Stimulated activated naive B cell treated with anti-CD40 and anti-IgM and Interleukin-4, amounts not matched to agents 10 μg/mL and 1 μg/mL and 100 μg/mL, for 72 hours (primary cell): ENCODE data around the gene EDEM2.
"Not testable (repeated sequence)": the region's sequence is repeated elsewhere in the genome, so short reads cannot be mapped to it uniquely, and the experiment has no call there.

ENCODE experiments used
- ATAC-seq, 2 donors: fragments of 150-1000 bp; cut with Tn5 transposase; replicated peaks; 2 replicates each; pipeline ENCODE4 v1.10.0; 2021; ENCODE audit warnings: moderate library complexity in 1 of 2
- DNase-seq: peaks from one replicate; pipeline ENCODE4 v3.0.0; 2021
- H3K27ac Mint-ChIP-seq: one replicate; pipeline ENCODE4 v1.8.0; 2022; ENCODE audit warnings: mild to moderate bottlenecking, mixed read lengths
- H3K27me3 Mint-ChIP-seq, 2 donors: one replicate each; pipeline ENCODE4 v1.8.0; 2022; ENCODE audit warnings: mixed read lengths in 2 of 2
- H3K36me3 Mint-ChIP-seq, 2 donors: one replicate each; pipeline ENCODE4 v1.8.0; 2022; ENCODE audit warnings: mixed read lengths in 2 of 2, mild to moderate bottlenecking in 1 of 2
- H3K4me1 Mint-ChIP-seq, 2 donors: one replicate each; pipeline ENCODE4 v1.8.0; 2022; ENCODE audit warnings: mixed read lengths in 2 of 2, mild to moderate bottlenecking in 1 of 2
- H3K4me3 Mint-ChIP-seq, 2 donors: one replicate each; pipeline ENCODE4 v1.8.0; 2022; ENCODE audit warnings: mild to moderate bottlenecking in 2 of 2, mixed read lengths in 2 of 2, moderate library complexity in 1 of 2
- H3K9me3 Mint-ChIP-seq, 2 donors: one replicate each; pipeline ENCODE4 v1.8.0; 2022; ENCODE audit warnings: mixed read lengths in 2 of 2, mild to moderate bottlenecking in 1 of 2

Gene EDEM2

GRCh38 chr20:35071436-35072153 lies 75.5 kb downstream of the EDEM2 start:
- H3K9me3 Mint-ChIP-seq, DNase-seq, H3K27me3 Mint-ChIP-seq, ATAC-seq, H3K27ac Mint-ChIP-seq, H3K4me3 Mint-ChIP-seq: not testable (repeated sequence)
- H3K36me3 Mint-ChIP-seq = peaks cover 35 to 56% of the 10 kb centered on the region in 2 donors
- H3K4me1 Mint-ChIP-seq = peaks cover 11 to 26% of the 10 kb centered on the region in 2 donors

- Mint-ChIP-seq H3K4me1 (peaks cover 23 to 35% of the 10 kb centered on the region in 2 donors), H3K36me3 (peaks cover 13 to 35% of the 10 kb centered on the region in 2 donors), H3K4me3 (no peak overlapping the region), H3K9me3 (no peaks in the 10 kb centered on the region), H3K27ac (peak overlapping the region; percentile 16), H3K27me3 (no peaks in the 10 kb centered on the region)
- ATAC-seq (no peak), DNase-seq (no peak)
Measured at GRCh38 chr20:35066194-35066593, 80.9 kb downstream of the EDEM2 start.
